Measurements from ENCODE around the gene CDK19.

- TF ChIP-seq CTCF (conservative IDR thresholded peaks at IDR 0.05; ENCODE audit: low read depth in 2 of 2) (no peak), REST (IDR thresholded peaks at IDR 0.05; ENCODE audit: unreplicated experiment) (no peak), POLR2AphosphoS5 (IDR thresholded peaks at IDR 0.05; ENCODE audit: low read depth) (no peak), CREB1 (CRISPR knock-in tag; IDR thresholded peaks at IDR 0.05; ENCODE audit: low read depth) (no peak), STAT1 (IDR thresholded peaks at IDR 0.05; ENCODE audit: unreplicated experiment) (no peak), ZNF331 (CRISPR knock-in tag; IDR thresholded peaks at IDR 0.05; ENCODE audit: low read depth) (no peak), EZH2phosphoT487 (IDR thresholded peaks at IDR 0.05; ENCODE audit: unreplicated experiment) (no peak), ETS1 (IDR thresholded peaks at IDR 0.05) (no peak), EZH2 (IDR thresholded peaks at IDR 0.05; ENCODE audit: low read depth, unreplicated experiment) (no peak), NANOG (IDR thresholded peaks at IDR 0.05; ENCODE audit: borderline replicate concordance) (no peak)
Observed at GRCh38 chr6:110708295-110708950, 106.8 kb downstream of the CDK19 start.
